ENCODE data around the gene SLC24A4. TPM values are rescaled to one million over a fixed set of nuclear protein-coding genes. Genes with fewer than 3 reads are reported as not detected.

Gene SLC24A4
- total RNA-seq, 1 donor from 2014 or later, result not detected

DNA sequence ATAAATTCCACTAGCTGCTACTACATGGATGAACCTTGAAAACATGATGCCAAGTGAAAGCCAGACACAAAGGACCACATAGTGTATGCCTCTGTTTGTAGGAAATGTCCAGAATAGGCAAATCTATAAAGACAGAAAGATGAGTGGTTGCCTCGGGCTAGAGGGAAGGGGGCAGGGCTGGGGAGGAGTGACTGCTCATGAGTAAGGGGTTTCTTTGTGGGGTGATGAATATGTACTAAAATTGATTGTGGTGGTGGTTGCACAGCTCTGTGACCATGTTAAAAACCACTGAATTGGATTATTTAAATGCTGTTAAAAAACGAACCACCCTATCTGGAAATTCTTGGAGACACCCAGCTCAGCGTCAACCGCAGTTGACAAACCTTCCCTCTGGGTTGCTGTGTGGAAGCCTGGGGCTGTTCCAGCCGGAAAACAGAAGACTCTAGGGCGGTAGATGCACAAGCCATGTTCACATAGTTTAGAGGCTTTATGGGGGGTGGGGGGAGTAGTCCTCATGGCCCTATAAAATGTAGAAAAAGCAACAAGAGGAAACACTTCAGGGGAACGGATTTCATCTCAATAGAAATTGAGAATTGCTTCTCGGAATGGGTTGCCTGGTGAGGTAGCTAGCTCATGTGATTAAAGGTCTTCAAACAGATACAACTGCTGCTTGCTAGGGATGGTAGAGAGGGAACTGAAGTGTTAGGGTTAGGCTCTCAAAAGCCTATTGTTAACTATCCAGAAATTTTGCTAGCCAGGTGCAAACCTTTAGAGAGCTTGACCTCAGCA lies 220.0 kb downstream of the SLC24A4 start:
- no peak for DNase-seq (ENCODE audit: low read depth, low spot score)

DNA sequence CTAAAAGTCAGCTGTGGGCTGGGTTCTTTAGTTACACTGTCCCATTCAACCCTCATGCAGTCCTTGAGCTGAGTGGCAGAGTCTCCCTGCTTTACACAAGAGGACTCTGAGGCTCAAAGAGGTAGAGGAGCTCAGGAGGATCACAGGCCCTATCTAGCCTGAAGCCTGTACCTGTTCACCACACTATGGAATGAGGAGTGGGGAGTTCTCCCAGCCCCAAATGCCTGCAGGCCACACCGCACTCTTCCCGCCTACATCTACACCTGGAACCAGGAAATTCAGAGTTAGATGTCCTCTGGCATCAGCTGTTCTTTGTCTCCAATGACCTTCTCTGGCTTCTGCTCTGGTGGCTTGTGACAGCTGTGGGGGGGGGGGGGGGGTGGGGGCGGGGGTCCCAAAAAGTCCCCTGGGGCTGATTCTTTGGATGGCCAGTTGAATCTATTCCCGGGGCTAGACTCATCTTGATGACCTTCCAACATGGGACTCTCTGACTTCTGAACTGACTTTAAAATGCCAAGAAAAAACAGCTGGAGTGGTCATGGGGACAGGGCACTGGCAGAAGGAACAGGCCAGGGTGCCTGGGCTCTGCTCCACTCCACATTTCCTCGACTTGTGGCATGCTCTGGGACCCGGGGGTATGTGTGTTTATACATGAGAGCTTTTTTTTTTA lies 221.2 kb downstream of the SLC24A4 start:
- no peak for DNase-seq (ENCODE audit: low read depth, low spot score)

DNA sequence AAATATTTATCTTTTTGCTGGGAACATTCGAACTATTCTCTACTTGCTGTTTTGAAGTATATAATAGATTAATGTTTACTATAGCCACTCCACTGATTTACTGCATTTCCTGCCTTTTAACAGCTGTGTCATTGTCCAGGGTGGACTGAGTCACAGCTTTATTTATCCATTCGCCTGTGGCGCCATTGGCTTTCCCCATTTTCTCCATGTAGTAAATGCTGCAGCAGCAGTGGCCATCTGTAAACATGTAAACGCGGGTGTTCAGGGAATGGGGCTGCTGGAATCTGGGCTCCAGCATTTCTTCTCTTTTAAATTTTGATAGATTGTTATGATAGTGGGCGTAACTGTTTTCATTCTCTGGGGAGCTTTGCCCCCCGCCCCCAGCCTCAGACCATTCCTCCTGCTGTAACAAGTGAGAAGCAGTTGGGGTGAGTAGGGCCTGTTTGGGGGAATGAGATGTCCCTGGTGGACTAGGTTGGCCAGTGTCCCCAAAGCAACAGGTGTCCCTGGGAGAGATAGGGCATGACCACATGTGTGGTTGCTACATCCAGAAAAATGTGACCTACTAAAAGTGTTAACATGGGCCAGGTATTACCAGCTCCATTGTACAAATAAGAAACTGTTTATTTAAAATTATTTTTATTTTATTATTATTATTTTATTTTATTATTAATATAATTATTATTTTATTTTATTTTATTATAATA lies 223.5 kb downstream of the SLC24A4 start:
- no peak for DNase-seq (ENCODE audit: low read depth, low spot score)

DNA sequence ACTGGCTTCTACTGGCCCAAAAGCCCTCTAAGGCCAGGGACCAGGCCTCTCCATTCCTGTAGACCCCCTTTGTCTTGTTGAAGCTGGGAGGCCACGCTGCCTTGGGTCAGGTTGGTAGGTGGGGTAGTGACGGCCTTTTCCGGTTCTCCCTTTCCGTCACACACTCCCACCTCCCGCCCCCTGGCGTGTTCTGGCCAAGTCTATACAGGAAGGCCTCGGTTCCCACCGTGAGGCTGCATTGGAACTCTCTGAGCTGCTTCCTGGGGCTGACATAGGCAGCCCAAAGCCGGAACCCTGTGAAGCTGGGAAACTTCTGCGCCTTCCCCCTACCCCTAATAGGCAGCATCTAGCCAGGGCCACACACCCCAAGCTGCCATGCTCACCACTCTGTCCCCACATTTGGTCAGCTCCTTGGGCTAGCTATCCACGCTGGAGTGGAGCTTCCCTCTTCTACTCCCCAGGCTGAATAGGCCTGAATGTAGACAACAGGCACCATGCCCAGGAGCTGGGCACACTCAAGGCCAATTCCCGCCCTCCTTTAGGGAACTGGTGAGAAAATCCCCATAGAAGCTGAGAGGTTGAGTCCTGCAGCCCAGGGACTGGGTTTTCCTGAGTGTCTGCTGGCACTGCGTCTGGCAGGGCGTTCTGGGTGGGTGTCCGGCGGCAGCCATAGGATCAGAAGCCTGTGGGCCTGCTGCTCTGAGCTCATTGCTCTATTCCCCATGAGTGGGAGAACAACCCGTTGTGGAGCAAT lies 226.3 kb downstream of the SLC24A4 start:
- no peak for DNase-seq (ENCODE audit: low read depth, low spot score)

DNA sequence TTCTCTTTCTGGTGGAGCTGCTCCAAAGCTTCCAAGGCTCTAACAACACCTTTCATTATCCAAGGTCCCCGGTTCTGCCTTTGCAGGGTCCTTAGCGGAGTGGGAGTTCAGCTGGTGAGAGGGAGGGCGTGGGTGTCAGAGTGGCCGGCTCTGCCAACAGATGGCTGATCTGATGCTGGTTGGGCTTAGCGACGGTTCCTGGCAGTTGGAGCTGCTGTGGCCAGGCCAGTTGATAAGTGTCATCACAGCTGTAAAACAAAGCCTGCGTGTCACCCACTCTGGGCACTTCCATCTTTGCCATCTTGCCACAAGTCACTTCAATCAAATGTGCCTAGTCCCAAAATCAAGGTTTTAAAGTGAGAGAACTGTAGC lies 226.9 kb downstream of the SLC24A4 start:
- no peak for DNase-seq (ENCODE audit: low read depth, low spot score)

Other genes with a start within 250 kb of the SLC24A4 start
- gene ATXN3, start 216.6 kb upstream of the SLC24A4 start, total RNA-seq, result 41.7 and 45.5 TPM in 2 replicates
- 140 and 236 TPM in 2 replicates for gene NDUFB1, start 201.5 kb upstream of the SLC24A4 start, total RNA-seq
- 39.2 and 85.5 TPM in 2 replicates for gene CPSF2, start 201.2 kb upstream of the SLC24A4 start, total RNA-seq
- gene RIN3, start 190.6 kb downstream of the SLC24A4 start, total RNA-seq, result 2.7 and 3.0 TPM in 2 replicates

Data from pulmonary artery endothelial cell (primary cell).